ENCODE results near the gene MS4A14.

Gene MS4A14

GRCh38 chr11:60389279-60389910 lies 6.9 kb upstream of the MS4A14 start:
- no peak overlapping the region for H3K4me3 ChIP-seq (ENCODE audit: low read length)
- TF ChIP-seq CTCF (conservative IDR thresholded peaks at IDR 0.05; ENCODE audit: low read depth, low read length), result no peak
- no peak for DNase-seq (ENCODE audit: low read depth)

GRCh38 chr11:60390419-60390818 lies 5.8 kb upstream of the MS4A14 start:
- H3K4me3 ChIP-seq (ENCODE audit: low read length), result no peak overlapping the region
- no peak for DNase-seq (ENCODE audit: low read depth)
- no peak for TF ChIP-seq CTCF (conservative IDR thresholded peaks at IDR 0.05; ENCODE audit: low read depth, low read length)

- DNase-seq (ENCODE audit: low read depth), result no peak
- no peak overlapping the region for H3K4me3 ChIP-seq (ENCODE audit: low read length)
- no peak for TF ChIP-seq CTCF (conservative IDR thresholded peaks at IDR 0.05; ENCODE audit: low read depth, low read length)
Observed at GRCh38 chr11:60392361-60392760, 3.9 kb upstream of the MS4A14 start.

GRCh38 chr11:60393016-60393415 lies 3.2 kb upstream of the MS4A14 start:
- TF ChIP-seq CTCF (conservative IDR thresholded peaks at IDR 0.05; ENCODE audit: low read depth, low read length), result no peak
- DNase-seq (ENCODE audit: low read depth), result no peak
- no peak overlapping the region for H3K4me3 ChIP-seq (ENCODE audit: low read length)

- no peak for TF ChIP-seq CTCF (conservative IDR thresholded peaks at IDR 0.05; ENCODE audit: low read depth, low read length)
- H3K4me3 ChIP-seq (ENCODE audit: low read length), result no peak overlapping the region
- no peak for DNase-seq (ENCODE audit: low read depth)
Observed at GRCh38 chr11:60394666-60395380, 1.4 kb upstream of the MS4A14 start.

- TF ChIP-seq CTCF (conservative IDR thresholded peaks at IDR 0.05; ENCODE audit: low read depth, low read length), result no peak
- no peak for DNase-seq (ENCODE audit: low read depth)
- no peak overlapping the region for H3K4me3 ChIP-seq (ENCODE audit: low read length)
Observed at GRCh38 chr11:60396799-60397198, 540 bp downstream of the MS4A14 start.

GRCh38 chr11:60420015-60420414 lies 23.8 kb downstream of the MS4A14 start:
- no peak overlapping the region for H3K4me3 ChIP-seq (ENCODE audit: low read length)
- TF ChIP-seq CTCF (conservative IDR thresholded peaks at IDR 0.05; ENCODE audit: low read depth, low read length), result no peak
- no peak for DNase-seq (ENCODE audit: low read depth)
